Stimulated activated naive CD4-positive, alpha-beta T cell treated with Interleukin-2 at 50 U/mL for 16 hours (primary cell): ENCODE measurements around the gene OTC.

ENCODE experiments used
- DNase-seq: peaks from one replicate; lab custom pipeline; 2025; lab: John Stamatoyannopoulos, UW

The OTC gene

GRCh38 chrX:38468563-38469157, 116.3 kb downstream of the OTC start:
- no peak for DNase-seq
